ENCODE results near the gene PODXL2. TPM values are rescaled to one million over a fixed set of nuclear protein-coding genes. Genes with fewer than 3 reads are reported as not detected.

The PODXL2 gene
- total and polyA plus RNA-seq, 9 donors = 4.7 to 8.9 (median 7.4) TPM

DNA sequence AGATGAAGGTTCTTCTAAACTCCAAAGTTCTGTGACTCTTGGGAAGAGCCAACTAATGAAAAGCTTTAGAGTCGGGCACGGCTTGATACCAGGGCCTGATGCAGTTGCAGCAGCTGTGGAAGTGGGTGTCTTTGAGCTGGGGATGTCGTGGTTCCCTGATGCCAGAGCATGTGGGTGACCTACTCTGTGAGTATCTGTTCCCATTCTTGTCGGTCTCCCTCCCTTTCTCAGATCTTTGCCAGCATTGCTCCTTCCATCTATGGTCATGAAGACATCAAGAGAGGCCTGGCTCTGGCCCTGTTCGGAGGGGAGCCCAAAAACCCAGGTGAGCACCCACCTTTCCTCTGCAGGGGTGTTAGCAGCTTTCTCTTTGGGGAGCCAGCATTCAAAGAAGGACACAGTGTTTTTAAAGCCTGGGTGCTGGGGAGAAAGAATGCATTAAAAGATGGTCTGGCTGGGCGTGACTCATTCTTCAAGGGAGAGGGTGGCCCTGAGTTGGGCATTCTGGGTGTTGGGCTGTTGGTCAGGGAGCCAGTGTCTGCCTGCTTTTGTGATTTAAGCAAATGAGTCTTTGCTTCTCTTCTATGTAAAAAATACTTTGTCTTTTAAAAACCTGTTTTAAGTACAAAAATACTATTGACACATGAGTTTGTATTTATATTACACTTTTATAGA is 13.2 kb upstream of the PODXL2 start:
- no peaks in the 10 kb centered on the region for H3K27me3 ChIP-seq (ENCODE audit: control insufficient read depth, insufficient read depth, low read length)
- no peaks in the 10 kb centered on the region for H3K9me3 ChIP-seq (replicated peaks; ENCODE audit: control insufficient read depth, low read depth, low read length)
- DNase-seq = no peak
- 94% methylated on average over 4 of the region's 6 CpGs for WGBS (ENCODE audit: insufficient coverage)
- no peak overlapping the region for H3K27ac ChIP-seq (ENCODE audit: low read length)
- H3K4me1 ChIP-seq (ENCODE audit: control insufficient read depth, insufficient read depth, low read length) = no peaks in the 10 kb centered on the region
- peaks cover 61% of the 10 kb centered on the region for H3K36me3 ChIP-seq (ENCODE audit: control insufficient read depth, insufficient read depth, low read length)
- no peak overlapping the region for H3K4me3 ChIP-seq (ENCODE audit: low read length)

DNA sequence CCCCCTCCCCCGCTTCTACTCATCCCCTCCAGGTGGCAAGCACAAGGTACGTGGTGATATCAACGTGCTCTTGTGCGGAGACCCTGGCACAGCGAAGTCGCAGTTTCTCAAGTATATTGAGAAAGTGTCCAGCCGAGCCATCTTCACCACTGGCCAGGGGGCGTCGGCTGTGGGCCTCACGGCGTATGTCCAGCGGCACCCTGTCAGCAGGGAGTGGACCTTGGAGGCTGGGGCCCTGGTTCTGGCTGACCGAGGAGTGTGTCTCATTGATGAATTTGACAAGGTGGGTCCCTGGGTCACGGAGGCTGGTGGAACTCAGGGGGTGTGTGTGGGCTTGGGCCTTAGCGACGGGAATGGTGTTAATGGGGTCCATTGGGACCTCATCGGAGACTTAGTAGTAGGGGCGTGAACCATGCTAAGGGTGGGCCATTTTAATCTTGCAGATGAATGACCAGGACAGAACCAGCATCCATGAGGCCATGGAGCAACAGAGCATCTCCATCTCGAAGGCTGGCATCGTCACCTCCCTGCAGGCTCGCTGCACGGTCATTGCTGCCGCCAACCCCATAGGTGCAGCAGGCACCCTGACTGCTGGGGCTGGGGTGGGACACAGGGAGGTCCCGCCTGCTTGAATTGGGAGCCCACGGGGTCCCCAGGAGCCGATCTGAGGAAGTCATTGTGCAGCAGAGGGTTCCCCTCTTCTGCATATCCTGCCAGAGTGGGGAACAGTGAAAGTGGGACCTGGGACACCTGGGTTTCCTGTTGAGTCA is 12.0 kb upstream of the PODXL2 start:
- no peak overlapping the region for H3K4me3 ChIP-seq (ENCODE audit: low read length)
- DNase-seq = no peak
- H3K27ac ChIP-seq (ENCODE audit: low read length) = no peak overlapping the region
- H3K4me1 ChIP-seq (ENCODE audit: control insufficient read depth, insufficient read depth, low read length) = no peaks in the 10 kb centered on the region
- no peaks in the 10 kb centered on the region for H3K27me3 ChIP-seq (ENCODE audit: control insufficient read depth, insufficient read depth, low read length)
- H3K9me3 ChIP-seq (replicated peaks; ENCODE audit: control insufficient read depth, low read depth, low read length) = no peaks in the 10 kb centered on the region
- WGBS (ENCODE audit: insufficient coverage) = 93% methylated on average over 25 of the region's 26 CpGs
- H3K36me3 ChIP-seq (ENCODE audit: control insufficient read depth, insufficient read depth, low read length) = peaks cover 67% of the 10 kb centered on the region

DNA sequence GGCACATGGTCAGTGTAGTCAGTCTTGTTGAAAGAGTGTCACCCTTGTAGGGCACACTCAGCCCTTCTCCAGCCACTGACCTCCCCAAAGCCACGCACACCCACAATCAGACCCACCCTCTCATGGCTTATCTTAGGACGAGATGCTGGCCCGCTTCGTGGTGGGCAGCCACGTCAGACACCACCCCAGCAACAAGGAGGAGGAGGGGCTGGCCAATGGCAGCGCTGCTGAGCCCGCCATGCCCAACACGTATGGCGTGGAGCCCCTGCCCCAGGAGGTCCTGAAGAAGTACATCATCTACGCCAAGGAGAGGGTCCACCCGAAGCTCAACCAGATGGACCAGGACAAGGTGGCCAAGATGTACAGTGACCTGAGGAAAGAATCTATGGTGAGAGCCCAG is 10.1 kb upstream of the PODXL2 start:
- Histone ChIP-seq H3K27ac (ENCODE audit: low read length) (no peak overlapping the region), H3K36me3 (ENCODE audit: control insufficient read depth, insufficient read depth, low read length) (peaks cover 58% of the 10 kb centered on the region), H3K4me1 (ENCODE audit: control insufficient read depth, insufficient read depth, low read length) (no peaks in the 10 kb centered on the region), H3K4me3 (ENCODE audit: low read length) (no peak overlapping the region), H3K27me3 (ENCODE audit: control insufficient read depth, insufficient read depth, low read length) (no peaks in the 10 kb centered on the region), H3K9me3 (replicated peaks; ENCODE audit: control insufficient read depth, low read depth, low read length) (no peaks in the 10 kb centered on the region)
- WGBS (ENCODE audit: insufficient coverage) = 93% methylated on average over 10 of the region's 11 CpGs
- no peak for DNase-seq

GRCh38 chr3:127620637-127621375 is 8.2 kb upstream of the PODXL2 start:
- H3K27me3 ChIP-seq (ENCODE audit: control insufficient read depth, insufficient read depth, low read length) = no peaks in the 10 kb centered on the region
- H3K27ac ChIP-seq (ENCODE audit: low read length) = no peak overlapping the region
- no peak for DNase-seq
- 93% methylated on average over 31 of the region's 32 CpGs for WGBS (ENCODE audit: insufficient coverage)
- peaks cover 51% of the 10 kb centered on the region for H3K36me3 ChIP-seq (ENCODE audit: control insufficient read depth, insufficient read depth, low read length)
- no peak overlapping the region for H3K4me3 ChIP-seq (ENCODE audit: low read length)
- H3K4me1 ChIP-seq (ENCODE audit: control insufficient read depth, insufficient read depth, low read length) = no peaks in the 10 kb centered on the region
- no peaks in the 10 kb centered on the region for H3K9me3 ChIP-seq (replicated peaks; ENCODE audit: control insufficient read depth, low read depth, low read length)

- Histone ChIP-seq H3K4me3 (ENCODE audit: low read length) (no peak overlapping the region), H3K27ac (ENCODE audit: low read length) (no peak overlapping the region), H3K36me3 (ENCODE audit: control insufficient read depth, insufficient read depth, low read length) (peaks cover 44% of the 10 kb centered on the region), H3K27me3 (ENCODE audit: control insufficient read depth, insufficient read depth, low read length) (peaks cover 1% of the 10 kb centered on the region), H3K4me1 (ENCODE audit: control insufficient read depth, insufficient read depth, low read length) (no peaks in the 10 kb centered on the region), H3K9me3 (replicated peaks; ENCODE audit: control insufficient read depth, low read depth, low read length) (no peaks in the 10 kb centered on the region)
- DNase-seq = no peak
- 84% methylated on average over 4 of the region's 11 CpGs for WGBS (ENCODE audit: insufficient coverage)
Observed at GRCh38 chr3:127622031-127622430, 7.0 kb upstream of the PODXL2 start.

DNA sequence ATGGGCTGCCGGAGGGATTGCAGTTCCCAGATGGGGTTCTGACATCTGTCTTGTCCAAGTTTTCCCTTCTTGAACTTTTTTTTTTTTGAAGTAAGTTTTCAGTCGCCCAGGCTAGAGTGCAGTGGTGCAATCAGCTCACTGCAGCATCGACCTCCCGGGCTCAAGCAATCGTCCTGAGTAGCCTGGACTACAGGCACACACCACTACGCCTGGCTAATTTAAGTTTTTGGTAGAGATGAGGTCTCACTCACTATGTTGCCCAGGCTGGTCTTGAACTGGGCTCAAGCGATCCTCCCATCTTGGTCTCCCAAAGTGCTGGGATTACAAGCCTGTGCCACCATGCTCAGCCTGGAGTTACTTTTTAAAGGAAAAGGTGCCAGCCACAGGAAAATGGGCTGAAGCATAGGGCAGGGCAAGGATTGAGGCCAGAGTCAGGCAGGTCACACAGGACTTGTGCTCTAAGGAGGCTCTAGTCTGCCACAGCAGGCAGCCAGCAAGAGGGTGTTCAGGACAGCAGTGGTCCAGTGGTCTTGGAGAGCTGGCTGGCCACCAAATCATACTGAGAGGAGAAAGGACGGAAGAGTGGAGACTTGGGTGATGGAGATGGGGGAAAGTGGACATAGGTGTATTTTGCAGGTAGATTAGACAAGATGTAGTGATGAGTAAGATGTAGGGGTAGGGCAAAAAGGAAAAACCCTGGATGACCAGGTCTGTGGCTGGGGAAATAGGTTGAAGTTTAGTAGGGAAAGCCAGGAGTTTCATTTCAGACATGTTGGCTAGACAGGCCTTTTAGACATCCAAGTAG is 6.0 kb upstream of the PODXL2 start:
- WGBS (ENCODE audit: insufficient coverage) = 88% methylated on average over 4 of the region's 8 CpGs
- no peak overlapping the region for H3K27ac ChIP-seq (ENCODE audit: low read length)
- H3K4me1 ChIP-seq (ENCODE audit: control insufficient read depth, insufficient read depth, low read length) = no peaks in the 10 kb centered on the region
- H3K36me3 ChIP-seq (ENCODE audit: control insufficient read depth, insufficient read depth, low read length) = peaks cover 34% of the 10 kb centered on the region
- no peak overlapping the region for H3K4me3 ChIP-seq (ENCODE audit: low read length)
- H3K27me3 ChIP-seq (ENCODE audit: control insufficient read depth, insufficient read depth, low read length) = peaks cover 2% of the 10 kb centered on the region
- no peak for DNase-seq
- H3K9me3 ChIP-seq (replicated peaks; ENCODE audit: control insufficient read depth, low read depth, low read length) = no peaks in the 10 kb centered on the region

DNA sequence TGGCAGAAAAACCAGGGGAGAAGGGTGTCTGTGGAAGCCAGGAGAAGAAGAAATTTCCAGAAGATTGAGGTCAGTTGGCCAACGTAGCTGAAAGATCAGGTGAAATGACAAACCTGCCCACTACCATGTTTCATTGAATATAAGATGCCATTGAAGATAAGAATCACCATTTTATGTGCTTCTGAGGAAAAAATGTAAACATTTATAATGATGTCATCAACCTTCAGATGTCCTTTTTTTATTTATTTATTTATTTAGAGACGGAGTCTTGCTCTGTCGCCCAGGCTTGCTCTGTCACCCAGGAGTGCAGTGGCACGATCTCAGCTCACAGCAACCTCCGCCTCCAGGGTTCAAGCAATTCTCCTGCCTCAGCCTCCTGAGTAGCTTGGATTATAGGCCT is 4.9 kb upstream of the PODXL2 start:
- H3K4me3 ChIP-seq (ENCODE audit: low read length) = no peak overlapping the region
- peaks cover 6% of the 10 kb centered on the region for H3K27me3 ChIP-seq (ENCODE audit: control insufficient read depth, insufficient read depth, low read length)
- no CpG with 5 or more reads among the region's 5 CpGs for WGBS (ENCODE audit: insufficient coverage)
- no peaks in the 10 kb centered on the region for H3K4me1 ChIP-seq (ENCODE audit: control insufficient read depth, insufficient read depth, low read length)
- H3K9me3 ChIP-seq (replicated peaks; ENCODE audit: control insufficient read depth, low read depth, low read length) = no peaks in the 10 kb centered on the region
- H3K27ac ChIP-seq (ENCODE audit: low read length) = no peak overlapping the region
- H3K36me3 ChIP-seq (ENCODE audit: control insufficient read depth, insufficient read depth, low read length) = peaks cover 24% of the 10 kb centered on the region
- DNase-seq = no peak

GRCh38 chr3:127625821-127626220 is 3.2 kb upstream of the PODXL2 start:
- Histone ChIP-seq H3K27ac (ENCODE audit: low read length) (no peak overlapping the region), H3K9me3 (replicated peaks; ENCODE audit: control insufficient read depth, low read depth, low read length) (no peaks in the 10 kb centered on the region), H3K4me3 (ENCODE audit: low read length) (no peak overlapping the region), H3K27me3 (ENCODE audit: control insufficient read depth, insufficient read depth, low read length) (peaks cover 15% of the 10 kb centered on the region), H3K36me3 (ENCODE audit: control insufficient read depth, insufficient read depth, low read length) (peaks cover 14% of the 10 kb centered on the region), H3K4me1 (ENCODE audit: control insufficient read depth, insufficient read depth, low read length) (peaks cover 8% of the 10 kb centered on the region)
- DNase-seq = no peak
- 40% methylated on average over 1 of the region's 2 CpGs for WGBS (ENCODE audit: insufficient coverage)

DNA sequence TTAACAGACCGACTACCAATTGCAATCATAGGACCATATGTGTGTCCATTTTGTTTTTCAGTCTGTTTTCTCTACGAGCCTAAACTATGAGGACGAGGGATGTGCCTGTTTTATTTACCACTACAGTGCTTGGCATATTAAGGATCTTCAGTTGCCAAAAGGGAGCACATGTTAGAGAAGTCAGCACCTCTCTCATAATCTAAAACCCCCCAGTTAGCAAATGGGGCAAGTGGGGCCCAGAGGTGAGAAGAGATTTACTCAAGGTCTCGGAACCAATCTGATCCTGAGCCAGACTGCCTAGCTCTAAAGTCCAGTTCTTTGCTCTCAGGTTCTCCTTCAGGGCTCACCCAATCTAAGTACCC is 578 bp upstream of the PODXL2 start:
- Histone ChIP-seq H3K27me3 (ENCODE audit: control insufficient read depth, insufficient read depth, low read length) (peaks cover 23% of the 10 kb centered on the region), H3K4me3 (ENCODE audit: low read length) (no peak overlapping the region), H3K36me3 (ENCODE audit: control insufficient read depth, insufficient read depth, low read length) (no peaks in the 10 kb centered on the region), H3K4me1 (ENCODE audit: control insufficient read depth, insufficient read depth, low read length) (peaks cover 8% of the 10 kb centered on the region), H3K9me3 (replicated peaks; ENCODE audit: control insufficient read depth, low read depth, low read length) (no peaks in the 10 kb centered on the region), H3K27ac (ENCODE audit: low read length) (no peak overlapping the region)
- DNase-seq = peak; percentile 17
- 67% methylated on average over 1 of the region's 4 CpGs for WGBS (ENCODE audit: insufficient coverage)

All from muscle of leg (tissue), 11 donors.